ENCODE results near the gene PLXNA3.

Gene PLXNA3

DNA sequence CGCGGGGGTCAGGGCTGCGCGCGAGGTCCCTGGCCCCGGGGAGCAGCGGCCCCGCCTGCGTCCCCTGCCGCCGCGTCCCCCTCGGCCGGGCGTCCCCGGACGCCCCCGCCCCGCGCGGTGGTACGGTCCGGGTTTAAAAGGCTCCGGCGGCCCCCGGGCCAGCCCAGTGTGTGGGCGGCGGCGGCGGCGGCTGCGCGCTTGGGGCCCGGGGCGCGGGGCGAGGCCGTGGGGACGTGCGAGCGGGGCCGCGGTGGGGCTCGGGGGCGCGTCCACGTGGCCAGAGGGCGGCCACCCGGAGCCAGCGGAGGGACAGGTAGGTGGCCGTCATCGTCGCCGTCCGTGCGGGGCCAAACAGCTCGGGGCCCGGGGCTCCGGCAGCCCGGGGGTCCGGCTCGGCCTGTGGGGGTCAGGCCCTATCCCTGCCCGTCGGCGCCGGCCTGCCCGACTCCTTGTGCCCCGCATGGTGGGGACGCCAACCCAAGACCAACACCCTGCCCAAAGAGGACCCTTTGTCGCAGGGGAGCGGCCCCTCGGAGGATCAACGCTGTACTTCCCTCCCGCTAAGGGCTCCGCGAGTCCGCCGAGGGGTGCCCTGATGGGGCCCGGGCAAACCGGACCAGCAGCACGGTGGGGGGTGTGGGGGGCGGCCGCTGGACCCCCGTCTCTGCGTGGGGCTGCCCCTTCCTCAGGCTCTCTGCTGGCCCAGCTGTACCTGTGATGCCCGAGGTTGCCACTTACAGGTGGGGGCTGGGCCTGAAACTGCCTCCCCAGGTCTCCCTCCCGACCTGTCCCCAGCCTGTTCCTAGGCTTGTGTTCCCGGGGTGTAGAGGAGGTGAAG lies at the start of gene PLXNA3:
Gene PLXNA3, plus strand, starts transcription at position 166 of the 838 bp plus-strand sequence. CDS start 1,903 bp downstream, outside the sequence.
- peak within 1 kb of the TSS; percentile 76 for H3K4me3 ChIP-seq (ENCODE audit: low read depth, low read length)

GRCh38 chrX:154408659-154409221 lies 49.3 kb upstream of the PLXNA3 start:
- no peak for TF ChIP-seq CTCF (IDR thresholded peaks at IDR 0.05; ENCODE audit: low read depth, low read length)
- peak overlapping the region; percentile 64 for H3K4me3 ChIP-seq (ENCODE audit: low read depth, low read length)

More for the DNA sequence above, at the start of gene PLXNA3:
- TF ChIP-seq CTCF (IDR thresholded peaks at IDR 0.05; ENCODE audit: low read depth, low read length) = no peak

GRCh38 chrX:154409222-154409871 lies 48.7 kb upstream of the PLXNA3 start, which contains the start of gene DNASE1L1:
Gene DNASE1L1 (minus strand): TSS chrX:154409254. CDS start chrX:154405568, 3,686 bp downstream.
- peak within 1 kb of the TSS; percentile 64 for H3K4me3 ChIP-seq (ENCODE audit: low read depth, low read length)
- TF ChIP-seq CTCF (IDR thresholded peaks at IDR 0.05; ENCODE audit: low read depth, low read length) = no peak

DNA sequence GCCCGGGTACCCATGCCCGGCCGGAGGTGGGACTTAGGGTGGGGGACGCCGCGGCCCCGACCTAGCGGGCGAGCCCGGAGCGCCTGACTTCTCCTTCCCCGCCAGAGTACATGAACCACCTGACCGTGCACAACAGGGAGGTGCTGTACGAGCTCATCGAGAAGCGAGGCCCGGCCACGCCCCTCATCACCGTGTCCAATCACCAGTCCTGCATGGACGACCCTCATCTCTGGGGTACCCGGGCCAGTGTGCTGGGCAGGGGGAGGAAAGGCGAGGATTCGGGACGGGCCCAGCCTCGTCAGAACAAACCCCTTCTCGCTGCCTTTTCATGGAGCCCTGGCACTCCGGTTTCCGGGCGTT lies 46.1 kb upstream of the PLXNA3 start:
- no peak for TF ChIP-seq CTCF (IDR thresholded peaks at IDR 0.05; ENCODE audit: low read depth, low read length)
- peak overlapping the region; percentile 65 for H3K4me3 ChIP-seq (ENCODE audit: low read depth, low read length)

- H3K4me3 ChIP-seq (ENCODE audit: low read depth, low read length) = peak overlapping the region; percentile 65
- TF ChIP-seq CTCF (IDR thresholded peaks at IDR 0.05; ENCODE audit: low read depth, low read length) = no peak
Observed at GRCh38 chrX:154412468-154412867, 45.6 kb upstream of the PLXNA3 start.

GRCh38 chrX:154413142-154413541 lies 44.9 kb upstream of the PLXNA3 start:
- H3K4me3 ChIP-seq (ENCODE audit: low read depth, low read length) = no peak overlapping the region
- no peak for TF ChIP-seq CTCF (IDR thresholded peaks at IDR 0.05; ENCODE audit: low read depth, low read length)

DNA sequence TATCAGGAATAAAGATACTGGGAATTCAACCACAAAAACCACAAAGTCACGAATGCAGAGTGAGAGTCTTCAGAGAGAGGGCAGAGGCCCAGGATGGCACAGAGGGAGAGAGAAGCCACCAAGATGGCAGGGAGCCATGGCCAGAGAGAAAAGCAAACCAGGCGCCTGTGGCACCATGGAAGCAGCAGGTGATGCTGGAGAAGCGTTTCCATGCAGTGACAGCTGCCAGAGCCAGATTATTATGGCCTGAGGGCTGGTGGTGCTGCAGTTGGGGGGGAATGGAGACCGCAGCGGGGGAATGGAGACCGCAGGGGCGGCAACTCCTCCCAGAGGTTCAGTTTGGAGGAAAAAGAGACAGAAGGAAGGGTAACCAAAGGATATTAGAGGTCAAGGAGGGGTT lies 40.9 kb upstream of the PLXNA3 start:
- H3K4me3 ChIP-seq (ENCODE audit: low read depth, low read length) = no peak overlapping the region
- no peak for TF ChIP-seq CTCF (IDR thresholded peaks at IDR 0.05; ENCODE audit: low read depth, low read length)
